Stimulated activated CD8-positive, alpha-beta memory T cell treated with anti-CD3 and anti-CD28 coated beads, Interleukin-4, amount 100 ng/mL, for 48 hours (primary cell): ENCODE data around the gene KMT2B.

Source experiments
- DNase-seq: peaks from one replicate; pipeline ENCODE4 v3.0.0-alpha.2; 2020

KMT2B gene

GRCh38 chr19:35780717-35781116, 62.9 kb downstream of the KMT2B start:
- DNase-seq, result no peak

- no peak for DNase-seq
These were observed 63.8 kb downstream of the KMT2B start for GRCh38 chr19:35781650-35782049.

GRCh38 chr19:35782589-35782988, 64.8 kb downstream of the KMT2B start:
- no peak for DNase-seq

DNA sequence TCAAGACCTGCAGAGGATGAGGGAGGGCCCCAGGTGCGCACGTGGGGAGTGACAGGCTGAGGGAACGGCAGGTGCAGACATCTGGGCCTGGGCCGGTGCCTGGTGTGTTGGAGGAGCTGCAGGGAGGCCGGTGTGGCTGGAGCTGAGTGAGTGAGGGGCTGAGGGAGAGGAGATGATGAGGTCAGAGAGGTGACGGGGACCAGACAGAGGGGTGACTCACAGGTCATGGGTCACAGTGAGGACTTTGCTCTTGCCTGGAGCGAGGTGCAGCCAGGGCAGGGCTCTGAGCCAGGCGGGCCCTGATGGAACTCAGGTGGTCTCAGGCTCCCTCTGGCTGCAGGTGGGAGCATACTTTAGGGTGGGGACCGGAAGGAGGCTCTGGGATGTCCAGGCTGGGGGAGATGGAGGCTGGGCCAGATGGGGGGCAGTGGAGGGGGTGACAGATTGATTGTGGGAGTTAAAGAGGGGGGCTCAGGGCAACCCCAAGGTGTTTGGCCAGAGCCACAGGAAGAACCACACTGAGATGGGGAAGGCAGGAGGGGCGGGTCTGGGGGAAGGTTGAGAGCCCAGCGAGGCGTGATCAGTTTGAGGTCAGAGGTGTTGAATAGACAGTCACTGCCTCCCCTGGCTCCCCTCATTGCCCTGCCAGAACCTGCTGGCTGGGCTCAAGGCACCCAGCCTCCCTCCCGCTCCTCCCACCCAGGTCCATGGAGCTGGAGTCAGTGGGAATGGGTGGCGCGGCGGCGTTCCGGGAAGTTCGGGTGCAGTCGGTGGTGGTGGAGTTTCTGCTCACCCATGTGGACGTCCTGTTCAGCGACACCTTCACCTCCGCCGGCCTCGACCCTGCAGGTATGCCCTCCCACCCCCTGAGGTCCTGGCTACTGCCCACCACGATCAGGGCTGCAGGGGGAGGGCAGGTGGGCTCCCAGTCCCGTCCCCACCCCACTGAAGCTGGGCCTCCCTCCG, 65.9 kb downstream of the KMT2B start:
- DNase-seq, result no peak

DNA sequence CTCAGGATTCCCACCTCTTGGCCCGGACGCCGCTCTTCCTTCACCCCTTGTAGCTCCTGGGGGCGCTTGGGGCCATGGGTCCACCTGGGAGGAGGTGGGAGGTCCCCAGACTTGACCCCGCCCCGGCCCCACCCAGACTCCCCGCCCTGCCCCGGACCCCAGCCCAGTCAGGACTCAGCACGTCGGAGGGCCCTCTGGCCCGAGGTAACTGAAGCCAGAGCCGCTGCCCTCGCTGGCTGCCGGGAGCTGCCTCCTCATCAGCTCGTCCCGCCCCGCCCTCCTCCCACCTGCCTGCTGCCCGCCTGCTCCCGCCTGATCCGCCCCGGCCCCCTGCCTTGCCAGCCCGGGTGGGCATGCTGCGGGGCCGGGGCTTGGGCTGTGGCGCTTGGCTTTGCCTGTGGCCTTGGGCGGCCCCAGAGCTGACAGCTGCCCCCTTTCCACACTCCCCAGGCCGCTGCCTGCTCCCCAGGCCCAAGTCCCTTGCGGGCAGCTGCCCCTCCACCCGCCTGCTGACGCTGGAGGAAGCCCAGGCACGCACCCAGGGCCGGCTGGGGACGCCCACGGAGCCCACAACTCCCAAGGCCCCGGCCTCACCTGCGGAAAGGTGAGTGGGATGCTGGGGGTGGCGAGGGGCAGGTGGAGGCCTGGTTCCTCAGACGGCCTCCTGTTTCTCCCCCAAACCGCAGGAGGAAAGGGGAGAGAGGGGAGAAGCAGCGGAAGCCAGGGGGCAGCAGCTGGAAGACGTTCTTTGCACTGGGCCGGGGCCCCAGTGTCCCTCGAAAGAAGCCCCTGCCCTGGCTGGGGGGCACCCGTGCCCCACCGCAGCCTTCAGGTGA, 66.9 kb downstream of the KMT2B start:
- no peak for DNase-seq

GRCh38 chr19:35785339-35785627, 67.5 kb downstream of the KMT2B start:
- DNase-seq, result no peak

DNA sequence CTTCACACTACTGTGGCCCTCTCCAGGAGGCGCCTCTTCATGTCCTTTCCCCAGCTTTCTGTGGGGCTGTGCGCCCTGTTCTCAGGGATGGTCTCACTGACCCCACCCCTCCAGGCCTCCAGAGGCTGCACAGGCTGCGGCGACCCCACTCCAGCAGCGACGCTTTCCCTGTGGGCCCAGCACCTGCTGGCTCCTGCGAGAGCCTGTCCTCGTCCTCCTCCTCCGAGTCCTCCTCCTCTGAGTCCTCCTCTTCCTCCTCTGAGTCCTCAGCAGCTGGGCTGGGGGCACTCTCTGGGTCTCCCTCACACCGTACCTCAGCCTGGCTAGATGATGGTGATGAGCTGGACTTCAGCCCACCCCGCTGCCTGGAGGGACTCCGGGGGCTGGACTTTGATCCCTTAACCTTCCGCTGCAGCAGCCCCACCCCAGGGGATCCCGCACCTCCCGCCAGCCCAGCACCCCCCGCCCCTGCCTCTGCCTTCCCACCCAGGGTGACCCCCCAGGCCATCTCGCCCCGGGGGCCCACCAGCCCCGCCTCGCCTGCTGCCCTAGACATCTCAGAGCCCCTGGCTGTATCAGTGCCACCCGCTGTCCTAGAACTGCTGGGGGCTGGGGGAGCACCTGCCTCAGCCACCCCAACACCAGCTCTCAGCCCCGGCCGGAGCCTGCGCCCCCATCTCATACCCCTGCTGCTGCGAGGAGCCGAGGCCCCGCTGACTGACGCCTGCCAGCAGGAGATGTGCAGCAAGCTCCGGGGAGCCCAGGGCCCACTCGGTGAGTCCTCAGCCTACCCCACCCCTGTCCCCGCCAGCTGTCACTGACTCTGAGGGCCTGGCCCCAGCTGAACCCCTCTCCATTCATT, 68.7 kb downstream of the KMT2B start:
- no peak for DNase-seq

GRCh38 chr19:35787227-35787799, 69.5 kb downstream of the KMT2B start:
- DNase-seq, result no peak
